ENCODE data around the gene GPR87.

DNA sequence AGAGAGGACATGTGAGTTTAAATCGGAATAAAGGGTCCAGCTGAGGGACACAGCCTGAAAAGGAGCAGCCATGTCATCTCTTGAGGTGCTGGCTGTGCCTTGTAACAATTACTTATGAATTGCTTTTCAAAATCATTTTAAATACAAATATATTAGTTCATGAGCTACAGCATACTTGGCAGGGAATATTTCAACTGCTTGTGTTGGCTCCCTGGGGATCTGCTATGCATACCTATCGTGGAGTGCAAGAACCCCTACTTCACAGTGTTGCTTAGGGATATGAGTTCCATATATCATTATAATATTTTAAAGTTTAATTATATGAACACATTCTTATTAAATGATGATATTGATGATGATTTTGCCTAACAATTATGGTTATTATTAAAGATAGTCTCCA, 19.2 kb downstream of the GPR87 start:
- TF ChIP-seq, protein P1, sequence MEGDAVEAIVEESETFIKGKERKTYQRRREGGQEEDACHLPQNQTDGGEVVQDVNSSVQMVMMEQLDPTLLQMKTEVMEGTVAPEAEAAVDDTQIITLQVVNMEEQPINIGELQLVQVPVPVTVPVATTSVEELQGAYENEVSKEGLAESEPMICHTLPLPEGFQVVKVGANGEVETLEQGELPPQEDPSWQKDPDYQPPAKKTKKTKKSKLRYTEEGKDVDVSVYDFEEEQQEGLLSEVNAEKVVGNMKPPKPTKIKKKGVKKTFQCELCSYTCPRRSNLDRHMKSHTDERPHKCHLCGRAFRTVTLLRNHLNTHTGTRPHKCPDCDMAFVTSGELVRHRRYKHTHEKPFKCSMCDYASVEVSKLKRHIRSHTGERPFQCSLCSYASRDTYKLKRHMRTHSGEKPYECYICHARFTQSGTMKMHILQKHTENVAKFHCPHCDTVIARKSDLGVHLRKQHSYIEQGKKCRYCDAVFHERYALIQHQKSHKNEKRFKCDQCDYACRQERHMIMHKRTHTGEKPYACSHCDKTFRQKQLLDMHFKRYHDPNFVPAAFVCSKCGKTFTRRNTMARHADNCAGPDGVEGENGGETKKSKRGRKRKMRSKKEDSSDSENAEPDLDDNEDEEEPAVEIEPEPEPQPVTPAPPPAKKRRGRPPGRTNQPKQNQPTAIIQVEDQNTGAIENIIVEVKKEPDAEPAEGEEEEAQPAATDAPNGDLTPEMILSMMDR (conservative IDR thresholded peaks at IDR 0.05 in 1 of 2, IDR thresholded peaks at IDR 0.05 in 1 of 2; ENCODE audit: low read depth in 1 of 2, low read length in 2 of 2), result no peak
- TF ChIP-seq EZH2 (IDR thresholded peaks at IDR 0.05; ENCODE audit: low read length, missing control alignments), result no peak
